Left lobe of liver (tissue), 2 donors: ENCODE data around the gene IFI6. TPM values are rescaled to one million over a fixed set of nuclear protein-coding genes. Genes with fewer than 3 reads are reported as not detected.
"Not testable (repeated sequence)": the region's sequence is repeated elsewhere in the genome, so short reads cannot be mapped to it uniquely, and the experiment has no call there.

Experiments used
- ATAC-seq: fragments of 200-7000 bp; cut with Tn5 transposase; one replicate; pipeline ENCODE4 v1.9.1; 2020; ENCODE audit warnings: mild to moderate bottlenecking, moderate library complexity
- DNase-seq: peaks from one replicate; pipeline ENCODE4 v3.0.0-alpha.2; 2020; ENCODE audit warnings: low spot score
- total RNA-seq: library from RNA; stranded (reverse); gene quantifications from one replicate; pipeline ENCODE4 v1.2.1, GENCODE V29; 2021
- donor health status: DM: no; HTN: no; CAD: no; lungs with moderate emphysema.
- donor health status: DM: no; HTN: yes; CAD: no.

The IFI6 gene, protein sequence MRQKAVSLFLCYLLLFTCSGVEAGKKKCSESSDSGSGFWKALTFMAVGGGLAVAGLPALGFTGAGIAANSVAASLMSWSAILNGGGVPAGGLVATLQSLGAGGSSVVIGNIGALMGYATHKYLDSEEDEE
- 13.1 TPM for total RNA-seq

- peak; percentile 86 for DNase-seq
- peak; percentile 97 for ATAC-seq
Observed at GRCh38 chr1:27671964-27672749, at the start of gene IFI6. Gene IFI6 (minus strand): TSS chr1:27672192. CDS start chr1:27669314, 2,878 bp downstream.

DNA sequence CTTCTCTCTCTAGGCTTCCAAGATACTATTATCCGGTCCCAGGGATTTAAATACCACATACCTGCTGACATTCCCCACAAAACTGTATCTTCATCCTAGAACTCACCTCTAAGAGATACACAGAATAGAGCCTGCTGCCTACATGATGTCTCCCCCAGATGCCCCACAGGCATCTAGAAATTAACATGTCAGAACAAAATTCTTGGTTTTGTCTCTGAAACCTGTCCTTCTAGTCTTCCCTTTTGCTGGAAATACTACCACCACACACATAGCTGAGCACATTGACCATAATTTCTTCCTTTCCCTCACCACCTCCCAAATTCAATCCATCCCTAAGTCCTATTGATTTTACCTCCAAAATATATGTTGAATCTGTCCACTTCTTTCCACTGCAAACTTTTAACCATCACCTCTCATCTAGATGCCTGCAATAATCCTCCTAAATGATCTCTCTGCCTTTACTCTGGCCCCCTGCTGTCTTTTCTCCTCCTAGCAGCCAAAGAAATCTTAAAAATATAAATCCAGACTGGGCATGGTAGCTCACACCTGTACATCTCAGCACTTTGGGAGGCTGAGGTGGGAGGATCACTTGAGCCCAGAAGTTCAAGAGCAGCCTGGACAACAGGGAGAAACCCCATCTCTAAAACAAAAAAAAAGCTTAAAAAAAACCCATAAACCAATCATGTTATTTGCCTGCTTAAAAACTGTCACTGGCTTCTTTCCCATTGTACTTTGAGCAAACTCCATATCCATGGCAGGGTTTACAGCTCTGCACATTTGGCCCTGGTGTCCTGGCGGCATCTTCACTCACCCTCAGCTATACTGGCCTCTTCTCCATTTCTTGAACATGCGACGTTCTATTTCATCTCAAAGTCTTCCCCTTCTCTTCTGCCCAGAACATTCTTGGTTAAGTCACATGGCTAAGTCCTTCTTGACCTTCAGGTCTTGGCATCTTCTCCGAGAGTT lies 47.6 kb upstream of the IFI6 start:
- ATAC-seq = peak; percentile 89
- DNase-seq = no peak

DNA sequence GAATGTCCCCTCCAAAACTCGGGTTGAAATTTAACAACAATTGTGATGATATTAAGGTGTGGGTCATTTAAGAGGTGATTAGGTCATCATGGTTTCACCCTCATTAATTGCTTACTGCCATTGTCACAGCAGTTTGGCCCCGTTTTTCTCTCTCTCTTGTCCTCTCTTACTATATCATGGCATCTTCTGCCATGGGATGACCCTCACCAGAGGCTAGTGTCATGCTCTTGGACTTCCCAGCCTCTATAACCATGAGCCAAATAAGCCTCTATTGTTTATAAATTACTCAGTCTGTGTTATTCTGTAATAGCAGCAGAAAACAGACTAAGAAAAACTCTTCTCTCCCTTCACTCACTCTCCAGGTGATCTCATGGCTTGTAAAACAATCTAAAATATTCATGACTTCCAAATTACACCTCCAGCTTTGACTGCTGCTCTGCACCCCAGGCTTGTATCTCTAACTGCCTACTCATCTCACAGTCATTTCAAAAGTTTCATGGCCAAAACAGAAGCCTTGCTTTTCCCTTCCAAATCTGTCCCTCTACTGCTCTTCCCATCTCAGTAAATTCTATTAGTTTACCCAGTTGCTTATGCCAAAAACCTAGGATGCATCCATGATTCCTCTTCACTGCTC lies 44.4 kb upstream of the IFI6 start:
- DNase-seq = no peak
- ATAC-seq = no peak

DNA sequence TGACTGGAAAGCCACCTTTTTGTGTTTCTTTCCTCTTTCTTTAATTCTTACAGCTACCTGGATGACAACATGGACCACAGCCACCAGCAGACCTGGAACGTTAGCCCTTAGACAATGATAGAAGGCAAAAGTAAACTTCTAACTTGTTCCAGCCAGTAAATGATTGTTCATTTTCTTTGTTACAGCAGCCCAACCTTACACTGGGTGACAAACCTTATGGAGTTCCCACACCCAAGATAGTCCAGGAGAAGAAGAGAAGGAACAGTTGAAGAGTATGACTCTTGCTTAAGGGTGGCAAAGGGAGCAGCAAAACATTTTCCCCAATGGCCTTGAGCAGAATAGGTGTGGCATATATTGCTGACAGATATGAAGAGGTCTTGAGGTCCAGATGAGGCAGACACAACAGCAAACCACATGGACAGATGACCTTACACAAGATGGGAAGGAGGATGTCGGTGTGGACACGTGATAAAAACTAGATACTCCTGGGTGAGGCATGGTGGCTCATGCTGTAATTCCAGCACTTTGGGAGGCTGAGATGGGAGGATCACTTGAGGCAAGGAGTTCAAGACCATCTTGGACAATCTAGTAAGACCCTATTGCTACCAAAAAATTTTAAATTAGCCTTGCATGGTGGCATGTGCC lies 42.0 kb upstream of the IFI6 start:
- no peak for ATAC-seq
- no peak for DNase-seq

DNA sequence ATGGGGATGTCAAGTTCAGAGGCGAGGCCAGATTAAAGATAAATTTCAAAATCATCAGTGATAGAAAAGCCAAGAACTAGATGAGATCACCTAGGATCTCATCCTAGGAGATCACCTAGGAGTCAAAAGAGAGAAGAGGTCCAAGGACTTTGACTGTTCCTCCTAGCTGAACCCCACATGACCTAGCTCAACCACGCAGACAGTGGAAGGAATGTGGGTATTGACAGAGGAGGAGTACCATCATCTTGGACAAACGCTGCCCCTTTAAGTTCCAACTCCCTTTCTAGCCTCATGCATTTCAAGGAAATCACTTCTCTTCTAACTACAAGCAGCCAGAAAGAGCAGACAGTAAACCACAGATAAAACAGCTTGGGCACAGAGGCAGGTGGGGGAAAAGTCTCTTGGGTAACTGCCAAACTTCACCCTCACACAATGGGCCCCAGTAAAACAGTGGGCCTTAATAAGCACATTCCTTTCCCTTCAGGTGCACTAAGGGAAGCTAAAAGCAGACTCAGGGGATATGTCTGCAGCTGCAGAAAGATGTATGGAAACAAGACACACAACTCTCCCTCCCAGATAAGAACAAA lies 41.2 kb upstream of the IFI6 start:
- no peak for DNase-seq
- ATAC-seq = no peak

- ATAC-seq = no peak
Observed at GRCh38 chr1:27710574-27710973, 38.6 kb upstream of the IFI6 start.

GRCh38 chr1:27705545-27705944 lies 33.6 kb upstream of the IFI6 start:
- ATAC-seq (no peak), DNase-seq (no peak)

More at GRCh38 chr1:27710574-27710973, 38.6 kb upstream of the IFI6 start:
- no peak for DNase-seq

- no peak for DNase-seq
Observed at GRCh38 chr1:27704958-27705357, 33.0 kb upstream of the IFI6 start.

GRCh38 chr1:27696835-27697234 lies 24.8 kb upstream of the IFI6 start:
- not testable (repeated sequence) for ATAC-seq, DNase-seq

More at GRCh38 chr1:27704958-27705357, 33.0 kb upstream of the IFI6 start:
- ATAC-seq = no peak

DNA sequence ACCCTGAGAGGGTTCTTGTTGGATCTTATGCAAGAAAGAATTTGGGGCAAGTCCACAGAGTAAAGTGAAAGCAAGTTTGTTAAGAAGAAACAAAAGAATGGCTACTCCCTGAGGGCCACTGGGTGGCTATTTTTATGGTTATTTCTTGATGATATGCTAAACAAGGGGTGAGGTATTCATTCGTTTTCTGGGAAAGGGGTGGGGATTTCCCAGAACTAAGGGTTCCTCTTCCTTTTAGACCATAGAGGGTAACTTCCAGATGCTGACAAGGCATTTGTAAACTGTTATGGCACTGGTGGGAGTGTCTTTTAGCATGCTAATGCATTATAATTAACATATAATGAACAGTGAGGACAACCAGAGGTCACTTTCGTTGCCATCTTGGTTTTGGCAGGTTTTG lies 18.2 kb upstream of the IFI6 start:
- ATAC-seq = no peak
- no peak for DNase-seq

- DNase-seq (no peak), ATAC-seq (no peak)
Observed at GRCh38 chr1:27689423-27690173, 17.6 kb upstream of the IFI6 start.

GRCh38 chr1:27687906-27688305 lies 15.9 kb upstream of the IFI6 start:
- ATAC-seq (no peak), DNase-seq (no peak)

DNA sequence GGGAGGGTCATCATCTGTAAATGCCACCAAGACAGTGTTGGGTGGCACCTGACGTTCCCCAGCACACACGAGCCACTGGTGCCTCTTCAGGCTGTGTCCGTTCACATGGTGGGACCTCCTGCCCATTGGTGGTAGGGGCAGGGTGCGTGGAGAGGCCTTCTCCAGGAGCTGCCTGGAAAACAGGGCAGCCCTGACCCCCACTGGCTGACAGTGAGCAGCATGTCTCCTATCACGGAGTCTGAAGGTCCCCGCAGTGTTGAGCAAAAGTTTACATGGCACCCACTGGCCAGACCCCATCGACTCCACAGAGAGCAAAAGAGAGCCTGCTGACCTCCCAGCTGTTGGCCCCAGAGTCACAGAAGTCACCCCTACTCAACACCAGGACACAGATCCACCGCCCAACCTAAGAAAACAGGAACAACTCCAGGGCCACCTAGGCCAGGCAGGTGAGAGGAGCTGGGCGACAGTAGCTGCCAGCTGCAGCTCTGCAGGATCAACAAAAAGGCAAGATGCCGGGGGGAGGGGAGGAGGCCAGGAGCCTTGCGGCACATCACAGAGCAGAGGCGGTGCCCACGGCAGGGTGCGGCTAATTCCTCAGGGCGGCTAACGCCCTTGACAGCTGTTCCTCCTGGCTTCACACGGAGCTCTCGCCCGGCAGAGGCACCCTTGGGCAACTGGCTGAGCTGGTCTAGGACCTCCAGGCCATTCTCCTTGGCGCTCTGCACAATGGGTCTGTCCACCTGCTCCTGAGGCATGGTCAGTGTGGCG lies 14.4 kb upstream of the IFI6 start:
- no peak for ATAC-seq

DNA sequence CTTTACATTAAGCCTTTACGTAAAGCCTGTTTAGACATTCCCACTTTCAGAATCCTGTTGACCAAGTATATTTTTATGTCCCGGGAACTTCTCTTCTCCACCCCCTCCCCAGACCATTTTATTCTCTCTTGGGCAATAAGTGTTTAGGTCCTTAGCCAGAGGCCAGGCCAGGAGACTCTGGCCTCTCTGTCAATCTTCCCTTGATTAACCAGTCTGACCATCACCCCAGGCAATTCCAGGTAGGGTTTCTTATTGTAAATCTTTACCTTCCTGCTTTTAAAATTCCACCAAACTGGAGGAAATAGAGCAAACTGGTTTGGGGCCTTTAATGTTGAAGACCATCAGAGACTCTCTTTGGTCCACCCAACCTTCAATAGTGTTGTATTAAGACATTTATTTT lies 12.2 kb upstream of the IFI6 start:
- no peak for DNase-seq
- ATAC-seq = no peak

More for the DNA sequence above, 14.4 kb upstream of the IFI6 start:
- DNase-seq = no peak

DNA sequence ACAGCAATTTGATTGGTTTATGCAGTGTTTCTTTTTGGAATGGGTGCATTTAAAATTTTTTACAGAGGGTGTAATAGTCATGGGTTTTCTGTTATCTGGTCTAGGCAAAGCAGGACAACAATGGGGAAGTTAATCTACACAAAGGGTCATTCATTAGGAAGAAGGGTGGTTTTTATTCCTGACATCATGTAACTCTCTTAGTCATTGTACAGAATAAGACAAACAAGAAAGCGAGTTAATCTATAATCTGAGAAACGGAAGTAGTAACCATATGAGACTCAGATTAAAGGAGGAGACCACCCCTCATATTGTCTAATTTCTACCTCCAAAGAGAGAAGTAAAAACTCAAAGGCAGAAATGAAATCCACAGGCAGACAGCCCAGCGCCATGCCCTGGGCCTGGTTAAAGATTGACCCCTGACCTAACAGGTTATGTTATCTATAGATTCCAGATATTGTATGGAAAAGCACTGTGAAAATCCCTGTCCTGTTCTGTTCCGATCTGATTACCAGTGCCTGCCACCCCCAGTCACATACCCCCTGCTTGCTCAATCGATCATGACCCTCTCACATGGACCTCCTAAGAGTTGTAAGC lies 10.5 kb upstream of the IFI6 start:
- ATAC-seq (no peak), DNase-seq (no peak)

- not testable (repeated sequence) for ATAC-seq, DNase-seq
Observed at GRCh38 chr1:27681580-27681979, 9.6 kb upstream of the IFI6 start.

- DNase-seq, ATAC-seq: not testable (repeated sequence)
Observed at GRCh38 chr1:27680225-27680791, 8.3 kb upstream of the IFI6 start.

- ATAC-seq = no peak
Observed at GRCh38 chr1:27678747-27679146, 6.8 kb upstream of the IFI6 start.

More at GRCh38 chr1:27678747-27679146, 6.8 kb upstream of the IFI6 start:
- DNase-seq = no peak
